Vagina (tissue), 2 donors: Measurements from ENCODE around the gene C1QTNF1.

ENCODE experiments used
- CTCF ChIP-seq, 3 experiments: fragments of 450-650 bp in 2 of 3; fragments of 200-600 bp in 1 of 3; sonication (generic) in 1 of 3; IDR thresholded peaks; one replicate each; pipeline ENCODE4 v1.5.1; 2017 to 2019; ENCODE audit warnings: antibody characterized with exemption in 3 of 3, mild to moderate bottlenecking in 2 of 3, moderate library complexity in 2 of 3
- POLR2A ChIP-seq, 2 donors: fragments of 450-650 bp; IDR thresholded peaks; one replicate each; pipeline ENCODE4 v1.6.1; 2017; ENCODE audit warnings: antibody characterized with exemption in 2 of 2, mild to moderate bottlenecking in 2 of 2, moderate library complexity in 2 of 2
- POLR2AphosphoS5 ChIP-seq, 2 donors: sonication (generic); formaldehyde crosslinking; IDR thresholded peaks; one replicate each; pipeline ENCODE4 v1.9.0; 2017; ENCODE audit warnings: antibody characterized with exemption in 2 of 2, mild to moderate bottlenecking in 2 of 2, low read depth in 1 of 2; ENCODE audit not compliant: insufficient read depth in 1 of 2

- TF ChIP-seq CTCF (IDR thresholded peaks at IDR 0.05) = no peak
- no peak for TF ChIP-seq POLR2AphosphoS5 (IDR thresholded peaks at IDR 0.05; ENCODE audit: insufficient read depth in 1 of 2, low read depth in 1 of 2)
- no peak for TF ChIP-seq POLR2A (IDR thresholded peaks at IDR 0.05)
Observed at GRCh38 chr17:79095345-79096055, 71.5 kb downstream of the C1QTNF1 start.
